K562 (cell line): ENCODE measurements around the gene TMBIM4. TPM values are rescaled to one million over a fixed set of nuclear protein-coding genes. Genes with fewer than 3 reads are reported as not detected.

ENCODE experiments used
- CBFA2T3 ChIP-seq: fragments of 450-650 bp; IDR thresholded peaks from 2 replicates; pipeline ENCODE4 v1.6.1; 2017
- CTBP1 ChIP-seq: fragments of 450-650 bp; IDR thresholded peaks from 2 replicates; pipeline ENCODE4 v1.6.1; 2016; ENCODE audit warnings: borderline replicate concordance
- CTCF ChIP-seq, 3 experiments: IDR thresholded peaks in 2 of 3; conservative IDR thresholded peaks in 1 of 3; 2 replicates each; pipeline ENCODE4 v1.5.1; 2011 to 2012; ENCODE audit warnings: low read length in 3 of 3, mild to moderate bottlenecking in 3 of 3, control low read depth in 2 of 3, improper control_type of control experiment in 1 of 3, inconsistent platforms in 1 of 3, low read depth in 1 of 3, mixed read lengths in 1 of 3, moderate library complexity in 1 of 3; ENCODE audit not compliant: insufficient read depth in 2 of 3
- GABPA ChIP-seq: fragments of 200-800 bp; sonication (Bioruptor generic); conservative IDR thresholded peaks from 2 replicates; pipeline ENCODE4 v1.6.1; 2016; ENCODE audit warnings: low read depth, missing genetic modification characterization, missing compliant biosample characterization
- ILK ChIP-seq: fragments of 450-650 bp; IDR thresholded peaks from 2 replicates; pipeline ENCODE4 v1.6.1; 2016; ENCODE audit warnings: missing genetic modification characterization, low read depth, mild to moderate bottlenecking, missing compliant biosample characterization, moderate library complexity, borderline replicate concordance
- KAT7 ChIP-seq: sonication (generic); formaldehyde crosslinking; IDR thresholded peaks from 2 replicates; pipeline ENCODE4 v1.8.0; 2022; ENCODE audit warnings: missing genetic modification reagents, mild to moderate bottlenecking, borderline replicate concordance
- RCOR1 ChIP-seq, 2 experiments: IDR thresholded peaks; 2 replicates each; pipeline ENCODE4 v1.6.1; 2012; ENCODE audit warnings: low read depth in 2 of 2, low read length in 2 of 2, borderline replicate concordance in 1 of 2, improper control_type of control experiment in 1 of 2
- TAL1 ChIP-seq: fragments of 450-650 bp; IDR thresholded peaks from 2 replicates; pipeline ENCODE4 v1.6.1; 2016; ENCODE audit warnings: mild to moderate bottlenecking
- polyA plus RNA-seq, 8 experiments: library from polyadenylated mRNA; depleted of rRNA in 4 of 8; stranded (reverse) in 5 of 8; unstranded in 3 of 8; fragments of >200 nt; fragmentation: Nextera tagmentation in 2 of 8; fragmentation: Illumina TruSeq in 1 of 8; extraction: Ambion mirVana in 2 of 8; extraction: Trizol in 1 of 8; gene quantifications; 2 replicates each; pipeline versions ENCODE4 v1.2.1 to v1.2.3, GENCODE V29; 2011 to 2014; ENCODE audit warnings: inconsistent platforms in 1 of 8, missing spikeins in 1 of 8
- total RNA-seq, 7 experiments: library from RNA; depleted of rRNA in 6 of 7; stranded (reverse); fragments of >200 nt in 6 of 7; fragmentation: Illumina TruSeq in 2 of 7; extraction: Trizol in 2 of 7; gene quantifications; 2 replicates each; pipeline versions ENCODE4 v1.2.1 to v1.2.3, GENCODE V29; 2011 to 2021; ENCODE audit warnings: low replicate concordance in 1 of 7

Gene TMBIM4
- total and polyA plus RNA-seq, 9 of the 15 experiments (the other 6 are each of a cell fraction or from before 2014, with no cell fraction given): 18.6 to 272 (median 50.0) TPM

- TF ChIP-seq CTCF (IDR thresholded peaks at IDR 0.05 in 2 of 3, conservative IDR thresholded peaks at IDR 0.05 in 1 of 3; ENCODE audit: insufficient read depth in 2 of 3, low read depth in 1 of 3, low read length in 3 of 3) (peak; percentile 12 to 40 (median 34); a peak in 2 of 6 replicates), CTBP1 (peak; percentile 55; the same call in 1 of the 2 replicates), RCOR1 (IDR thresholded peaks at IDR 0.05; ENCODE audit: borderline replicate concordance in 1 of 2, low read depth in 2 of 2, low read length in 2 of 2) (peak in 1 of 2 experiments; percentile 5; a peak in 1 of 4 replicates), ILK (no peak), GABPA (0 out of 2 replicates have a peak, but pooled peaks have one; percentile 16), TAL1 (peak; percentile 14; the same call in 1 of the 2 replicates), KAT7 (CRISPR knock-in tag) (no peak), CBFA2T3 (peak; percentile 62)
Measured at GRCh38 chr12:66149702-66150398, 19.9 kb downstream of the TMBIM4 start (continued).
